Type B pancreatic cell (in vitro differentiated cells): ENCODE data around the gene SPATA3. TPM values are rescaled to one million over a fixed set of nuclear protein-coding genes. Genes with fewer than 3 reads are reported as not detected.

Experiments used
- DNase-seq: peaks from one replicate; pipeline ENCODE4 v3.0.0; 2021; ENCODE audit warnings: mixed read lengths; ENCODE audit not compliant: unreplicated experiment; ENCODE audit errors: extremely low spot score
- H3K27ac Mint-ChIP-seq: 2 replicates; pipeline ENCODE4 v1.8.0; 2021; ENCODE audit warnings: mild to moderate bottlenecking, mixed read lengths
- H3K27me3 Mint-ChIP-seq: 2 replicates; pipeline ENCODE4 v1.8.0; 2021; ENCODE audit warnings: mixed read lengths
- H3K36me3 Mint-ChIP-seq: 2 replicates; pipeline ENCODE4 v1.8.0; 2021; ENCODE audit warnings: mixed read lengths
- H3K4me1 Mint-ChIP-seq: one replicate; pipeline ENCODE4 v1.8.0; 2021; ENCODE audit warnings: mixed read lengths; ENCODE audit not compliant: unreplicated experiment
- H3K4me3 Mint-ChIP-seq: 2 replicates; pipeline ENCODE4 v1.8.0; 2021; ENCODE audit warnings: mild to moderate bottlenecking, mixed read lengths
- H3K9me3 Mint-ChIP-seq: 2 replicates; pipeline ENCODE4 v1.8.0; 2021; ENCODE audit warnings: mixed read lengths
- total RNA-seq: library from RNA; stranded (reverse); gene quantifications from 2 replicates; pipeline ENCODE4 v1.2.1, GENCODE V29; 2021; ENCODE audit warnings: low replicate concordance
- TF ChIP-seq, protein P1 (sequence below): fragments of 200-600 bp; sonication (generic); conservative IDR thresholded peaks from 2 replicates; pipeline ENCODE4 v1.5.0; 2021; ENCODE audit warnings: antibody characterized with exemption, mild to moderate bottlenecking

Gene SPATA3
- total RNA-seq, 1 donor from 2014 or later, result not detected

DNA sequence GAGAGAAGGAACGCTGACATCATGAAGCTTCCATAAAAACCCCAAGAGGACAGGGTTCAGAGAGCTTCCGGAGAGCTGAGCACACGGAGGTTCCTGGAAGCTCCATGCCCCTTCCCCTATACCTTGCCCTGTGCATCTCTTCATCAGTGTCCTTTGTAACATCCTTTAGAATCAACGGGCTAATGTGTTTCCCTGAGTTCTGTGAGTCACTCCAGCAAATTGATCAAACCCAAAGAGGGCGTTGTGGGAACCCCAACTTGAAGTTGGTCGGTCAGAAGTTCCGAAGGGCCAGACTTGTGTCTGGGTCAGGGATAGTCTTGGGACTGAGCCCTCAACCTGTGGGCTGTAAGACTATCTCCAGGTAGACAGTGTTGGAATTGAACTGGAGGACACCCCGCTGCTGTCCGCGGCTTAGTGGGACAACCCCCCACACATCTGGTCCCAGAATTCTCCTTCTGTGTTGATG lies 45.0 kb upstream of the SPATA3 start:
- no peaks in the 10 kb centered on the region for H3K36me3 Mint-ChIP-seq

DNA sequence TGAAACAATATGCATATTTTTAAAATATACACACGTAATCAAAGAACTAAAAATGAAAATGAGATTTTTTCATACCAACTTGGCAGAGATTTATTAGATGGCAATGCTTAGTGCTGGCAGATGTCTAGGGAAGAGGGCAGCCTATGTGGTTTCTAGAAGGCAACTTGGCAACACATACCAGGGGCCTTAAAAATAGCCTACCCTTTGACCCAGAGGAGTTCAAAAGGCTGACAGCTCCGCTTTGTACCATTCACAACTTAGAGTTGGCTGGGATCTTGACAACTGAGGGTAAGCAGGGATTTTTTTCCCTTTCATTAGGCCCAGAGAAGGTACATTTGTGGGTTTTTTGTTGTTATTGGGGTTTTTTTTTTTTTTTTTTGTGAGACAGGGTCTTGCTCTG lies 44.5 kb upstream of the SPATA3 start:
- H3K4me1 Mint-ChIP-seq, result no peaks in the 10 kb centered on the region
- DNase-seq, result no peak
- no peaks in the 10 kb centered on the region for H3K9me3 Mint-ChIP-seq
- H3K27me3 Mint-ChIP-seq, result peaks cover 16% of the 10 kb centered on the region
- H3K4me3 Mint-ChIP-seq, result no peak overlapping the region
- no peak overlapping the region for H3K27ac Mint-ChIP-seq
- no peaks in the 10 kb centered on the region for H3K36me3 Mint-ChIP-seq
- TF ChIP-seq, protein P1, sequence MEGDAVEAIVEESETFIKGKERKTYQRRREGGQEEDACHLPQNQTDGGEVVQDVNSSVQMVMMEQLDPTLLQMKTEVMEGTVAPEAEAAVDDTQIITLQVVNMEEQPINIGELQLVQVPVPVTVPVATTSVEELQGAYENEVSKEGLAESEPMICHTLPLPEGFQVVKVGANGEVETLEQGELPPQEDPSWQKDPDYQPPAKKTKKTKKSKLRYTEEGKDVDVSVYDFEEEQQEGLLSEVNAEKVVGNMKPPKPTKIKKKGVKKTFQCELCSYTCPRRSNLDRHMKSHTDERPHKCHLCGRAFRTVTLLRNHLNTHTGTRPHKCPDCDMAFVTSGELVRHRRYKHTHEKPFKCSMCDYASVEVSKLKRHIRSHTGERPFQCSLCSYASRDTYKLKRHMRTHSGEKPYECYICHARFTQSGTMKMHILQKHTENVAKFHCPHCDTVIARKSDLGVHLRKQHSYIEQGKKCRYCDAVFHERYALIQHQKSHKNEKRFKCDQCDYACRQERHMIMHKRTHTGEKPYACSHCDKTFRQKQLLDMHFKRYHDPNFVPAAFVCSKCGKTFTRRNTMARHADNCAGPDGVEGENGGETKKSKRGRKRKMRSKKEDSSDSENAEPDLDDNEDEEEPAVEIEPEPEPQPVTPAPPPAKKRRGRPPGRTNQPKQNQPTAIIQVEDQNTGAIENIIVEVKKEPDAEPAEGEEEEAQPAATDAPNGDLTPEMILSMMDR, result no peak

More for the DNA sequence above, 45.0 kb upstream of the SPATA3 start:
- TF ChIP-seq, protein P1, result no peak
- H3K9me3 Mint-ChIP-seq, result no peaks in the 10 kb centered on the region
- no peak overlapping the region for H3K4me3 Mint-ChIP-seq
- H3K27ac Mint-ChIP-seq, result no peak overlapping the region
- DNase-seq, result no peak
- H3K4me1 Mint-ChIP-seq, result no peaks in the 10 kb centered on the region
- H3K27me3 Mint-ChIP-seq, result peaks cover 15% of the 10 kb centered on the region

DNA sequence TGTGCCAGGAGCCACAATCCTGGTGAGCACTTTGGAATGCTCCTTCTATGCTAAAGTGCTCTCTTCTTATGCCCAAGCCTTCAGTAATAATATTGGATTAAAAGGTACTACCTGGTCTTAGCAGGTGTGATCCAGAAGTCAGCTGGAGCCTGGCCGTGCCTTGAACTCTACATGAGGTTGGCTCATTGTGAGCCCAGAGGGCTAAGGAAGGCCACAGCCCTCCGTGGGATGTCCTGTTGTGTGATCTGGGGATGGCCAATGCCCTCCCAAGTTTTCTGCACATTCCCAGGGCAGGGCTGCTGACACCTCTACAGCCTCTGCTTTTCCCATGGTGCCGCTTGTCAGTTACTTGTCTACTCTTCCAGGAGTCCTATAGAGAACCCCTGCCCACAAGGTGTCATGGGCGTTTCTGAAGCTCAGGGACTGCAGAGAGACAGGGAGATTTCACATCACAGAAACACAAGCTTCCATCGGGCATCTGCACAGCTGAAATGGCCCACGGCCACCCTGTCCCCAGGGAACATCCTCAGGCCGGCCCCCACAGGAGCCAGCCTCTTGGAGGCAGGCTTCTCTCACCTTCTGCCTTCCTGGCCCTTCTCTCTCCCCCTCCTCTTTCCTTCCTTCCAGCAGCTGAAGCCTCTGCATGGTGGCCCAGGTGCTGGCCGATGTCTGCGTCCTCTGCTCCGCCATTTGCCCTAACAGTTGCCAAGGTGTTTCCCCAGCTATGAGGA lies 43.5 kb upstream of the SPATA3 start:
- TF ChIP-seq, protein P1, result no peak

DNA sequence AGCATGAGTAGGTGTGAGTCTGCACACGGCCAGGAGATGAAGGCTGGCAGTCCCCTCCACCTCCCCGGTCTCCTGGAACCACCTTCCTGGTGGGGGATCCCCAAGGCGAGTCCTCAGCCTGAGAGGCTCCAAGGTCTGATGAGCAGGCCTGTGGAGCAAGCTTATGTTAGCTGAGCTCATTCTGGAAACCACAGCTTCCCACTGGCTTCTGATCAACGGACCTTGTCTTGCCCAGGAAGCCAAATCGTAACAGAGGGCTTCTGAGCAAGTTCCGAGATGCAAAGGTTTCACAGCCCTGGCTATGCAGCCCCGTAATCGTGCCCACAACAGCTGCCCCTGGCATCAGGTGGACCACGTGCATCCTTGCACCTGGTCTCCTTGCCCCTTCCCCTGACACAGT lies 42.1 kb upstream of the SPATA3 start:
- peaks cover 9% of the 10 kb centered on the region for H3K4me1 Mint-ChIP-seq
- no peak overlapping the region for H3K27ac Mint-ChIP-seq
- peaks cover 40% of the 10 kb centered on the region for H3K27me3 Mint-ChIP-seq
- no peaks in the 10 kb centered on the region for H3K36me3 Mint-ChIP-seq
- no peaks in the 10 kb centered on the region for H3K9me3 Mint-ChIP-seq
- H3K4me3 Mint-ChIP-seq, result no peak overlapping the region
- TF ChIP-seq, protein P1, result no peak
- no peak for DNase-seq

More for the DNA sequence above, 43.5 kb upstream of the SPATA3 start:
- H3K27ac Mint-ChIP-seq, result no peak overlapping the region
- no peak overlapping the region for H3K4me3 Mint-ChIP-seq
- peaks cover 3% of the 10 kb centered on the region for H3K4me1 Mint-ChIP-seq
- H3K9me3 Mint-ChIP-seq, result no peaks in the 10 kb centered on the region
- DNase-seq, result no peak
- H3K27me3 Mint-ChIP-seq, result peaks cover 26% of the 10 kb centered on the region
- H3K36me3 Mint-ChIP-seq, result no peaks in the 10 kb centered on the region

DNA sequence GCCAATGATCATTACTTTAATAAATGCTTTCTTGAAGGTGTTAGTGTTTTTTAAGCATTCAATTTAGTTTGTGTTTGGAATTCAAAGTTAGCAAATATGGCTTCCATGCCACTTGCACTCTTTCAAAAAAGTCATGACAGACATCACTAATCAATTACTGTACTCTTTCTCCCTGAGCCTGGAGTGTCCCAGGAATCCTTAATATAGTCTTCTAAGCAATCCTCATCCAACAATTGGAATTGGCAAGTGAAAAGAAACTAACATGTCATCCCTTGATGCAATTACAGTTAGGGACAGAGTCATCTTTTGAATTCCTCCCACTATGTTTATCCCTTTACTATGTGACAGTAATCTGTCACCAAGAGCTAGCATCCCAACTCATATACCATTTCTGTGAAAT lies 41.2 kb upstream of the SPATA3 start:
- H3K27ac Mint-ChIP-seq, result no peak overlapping the region
- H3K4me3 Mint-ChIP-seq, result no peak overlapping the region
- peaks cover 47% of the 10 kb centered on the region for H3K27me3 Mint-ChIP-seq
- no peak for DNase-seq
- H3K36me3 Mint-ChIP-seq, result no peaks in the 10 kb centered on the region
- peaks cover 9% of the 10 kb centered on the region for H3K4me1 Mint-ChIP-seq
- TF ChIP-seq, protein P1, result no peak
- H3K9me3 Mint-ChIP-seq, result no peaks in the 10 kb centered on the region
